Kidney capillary endothelial cell (primary cell): Measurements from ENCODE around the gene CYP3A7.
"Not testable (repeated sequence)": the region's sequence is repeated elsewhere in the genome, so short reads cannot be mapped to it uniquely, and the experiment has no call there.

ENCODE experiments used
- DNase-seq: peaks from one replicate; pipeline ENCODE4 v3.0.0-alpha.2; 2018; ENCODE audit warnings: low spot score

CYP3A7 gene

GRCh38 chr7:99699946-99700345 is 35.0 kb downstream of the CYP3A7 start:
- DNase-seq, result no peak

- not testable (repeated sequence) for DNase-seq
These were observed 35.9 kb downstream of the CYP3A7 start for GRCh38 chr7:99698867-99699730.

- no peak for DNase-seq
These were observed 40.1 kb downstream of the CYP3A7 start for GRCh38 chr7:99694912-99695304.

GRCh38 chr7:99694201-99694911 is 40.6 kb downstream of the CYP3A7 start:
- DNase-seq, result no peak

GRCh38 chr7:99693427-99694200 is 41.4 kb downstream of the CYP3A7 start:
- no peak for DNase-seq

- DNase-seq, result no peak
These were observed 41.9 kb downstream of the CYP3A7 start for GRCh38 chr7:99693100-99693426.

- DNase-seq, result not testable (repeated sequence)
These were observed 42.4 kb downstream of the CYP3A7 start for GRCh38 chr7:99692563-99692962.

- DNase-seq, result not testable (repeated sequence)
These were observed 43.3 kb downstream of the CYP3A7 start for GRCh38 chr7:99691658-99692057.

- not testable (repeated sequence) for DNase-seq
These were observed 44.1 kb downstream of the CYP3A7 start for GRCh38 chr7:99690918-99691317.

- DNase-seq, result not testable (repeated sequence)
These were observed 49.0 kb downstream of the CYP3A7 start for GRCh38 chr7:99685871-99686608.

- no peak for DNase-seq
These were observed 49.8 kb downstream of the CYP3A7 start for GRCh38 chr7:99685129-99685758.

GRCh38 chr7:99679400-99680191 is 55.4 kb downstream of the CYP3A7 start, which contains the start of gene CYP3A5:
Gene CYP3A5, minus strand, starts transcription at chr7:99679996. Its CDS starts 100 bp downstream, at chr7:99679896.
- no peak for DNase-seq

- DNase-seq, result peak; percentile 7
These were observed 56.0 kb downstream of the CYP3A7 start for GRCh38 chr7:99679032-99679399.

- no peak for DNase-seq
These were observed 57.3 kb downstream of the CYP3A7 start for GRCh38 chr7:99677648-99678045.

- no peak for DNase-seq
These were observed 57.9 kb downstream of the CYP3A7 start for GRCh38 chr7:99677013-99677647.

- DNase-seq, result no peak
These were observed 59.8 kb downstream of the CYP3A7 start for GRCh38 chr7:99674995-99675742.

GRCh38 chr7:99672573-99672972 is 62.4 kb downstream of the CYP3A7 start:
- DNase-seq, result no peak

GRCh38 chr7:99669782-99670181 is 65.2 kb downstream of the CYP3A7 start:
- DNase-seq, result no peak

- no peak for DNase-seq
These were observed 66.5 kb downstream of the CYP3A7 start for GRCh38 chr7:99668541-99668940.
